ENCODE results near the gene RAPGEF1. TPM values are rescaled to one million over a fixed set of nuclear protein-coding genes. Genes with fewer than 3 reads are reported as not detected.

Gene RAPGEF1
- total and polyA plus RNA-seq, 2 of the 13 experiments (the other 11 are each of a cell fraction or from before 2014, with no cell fraction given) = 21.2 to 38.9 TPM

DNA sequence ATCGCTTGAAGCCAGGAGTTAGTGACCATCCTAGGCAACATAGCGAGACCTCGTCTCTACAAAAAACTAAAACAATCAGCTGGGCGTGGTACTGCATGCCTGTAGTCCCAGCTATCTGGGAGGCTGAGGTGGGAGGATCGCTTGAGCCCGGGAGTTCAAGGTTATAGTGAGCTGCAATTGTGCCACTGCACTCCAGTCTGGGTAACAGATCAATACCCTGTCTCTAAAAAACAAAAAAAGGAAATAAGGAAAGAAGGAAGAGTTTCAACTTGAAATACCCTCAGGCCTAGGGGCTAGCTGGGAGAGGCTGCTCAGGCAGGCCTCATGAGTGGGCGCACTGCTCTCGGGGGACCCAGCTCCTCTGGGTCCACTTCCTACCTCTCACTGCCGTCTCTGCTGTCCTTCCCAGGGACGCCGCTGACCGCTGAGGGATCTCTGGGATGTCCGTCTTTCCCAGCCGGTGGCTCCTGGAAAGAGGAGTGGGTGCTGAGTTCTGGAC lies 138.1 kb downstream of the RAPGEF1 start (continued):
- TF ChIP-seq HNRNPK (IDR thresholded peaks at IDR 0.05; ENCODE audit: low read depth, low read length, poor library complexity, severe bottlenecking) (no peak), ZEB1 (IDR thresholded peaks at IDR 0.05; ENCODE audit: insufficient replicate concordance, low read depth) (no peak), FOXP1 (IDR thresholded peaks at IDR 0.05) (no peak), FOXP1 (CRISPR knock-in tag; IDR thresholded peaks at IDR 0.05) (peak; percentile 50; the same call in 1 of the 2 replicates), SMAD3 (CRISPR knock-in tag; IDR thresholded peaks at IDR 0.05) (no peak), EZH2 (conservative IDR thresholded peaks at IDR 0.05; ENCODE audit: low read depth, low read length) (no peak), SCMH1 (CRISPR knock-in tag; IDR thresholded peaks at IDR 0.05; ENCODE audit: borderline replicate concordance) (no peak), ZNF292 (CRISPR knock-in tag; IDR thresholded peaks at IDR 0.05; ENCODE audit: borderline replicate concordance, low read depth) (peak; percentile 78), ZSCAN21 (CRISPR knock-in tag; IDR thresholded peaks at IDR 0.05; ENCODE audit: borderline replicate concordance) (no peak), RAD51 (IDR thresholded peaks at IDR 0.05; ENCODE audit: borderline replicate concordance) (no peak), ZNF672 (CRISPR knock-in tag; IDR thresholded peaks at IDR 0.05) (no peak), TCF7L2 (IDR thresholded peaks at IDR 0.05; ENCODE audit: low read depth, low read length) (no peak), TBX2 (CRISPR knock-in tag; IDR thresholded peaks at IDR 0.05; ENCODE audit: borderline replicate concordance) (peak; percentile 62; the same call in 1 of the 2 replicates), ZNF75D (CRISPR knock-in tag; IDR thresholded peaks at IDR 0.05; ENCODE audit: borderline replicate concordance) (no peak), TRIM24 (CRISPR knock-in tag; IDR thresholded peaks at IDR 0.05) (no peak), POLR2AphosphoS2 (IDR thresholded peaks at IDR 0.05; ENCODE audit: low read depth, low read length) (no peak), ZNF496 (CRISPR knock-in tag; IDR thresholded peaks at IDR 0.05; ENCODE audit: insufficient replicate concordance) (no peak), ZNF530 (CRISPR knock-in tag; IDR thresholded peaks at IDR 0.05; ENCODE audit: low read depth) (no peak), NKX3-1 (CRISPR knock-in tag; IDR thresholded peaks at IDR 0.05) (no peak)
- TF ChIP-seq, protein P1, sequence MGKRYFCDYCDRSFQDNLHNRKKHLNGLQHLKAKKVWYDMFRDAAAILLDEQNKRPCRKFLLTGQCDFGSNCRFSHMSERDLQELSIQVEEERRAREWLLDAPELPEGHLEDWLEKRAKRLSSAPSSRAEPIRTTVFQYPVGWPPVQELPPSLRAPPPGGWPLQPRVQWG (CRISPR knock-in tag; IDR thresholded peaks at IDR 0.05; ENCODE audit: borderline replicate concordance, low read depth) = no peak
- TF ChIP-seq, protein P2, sequence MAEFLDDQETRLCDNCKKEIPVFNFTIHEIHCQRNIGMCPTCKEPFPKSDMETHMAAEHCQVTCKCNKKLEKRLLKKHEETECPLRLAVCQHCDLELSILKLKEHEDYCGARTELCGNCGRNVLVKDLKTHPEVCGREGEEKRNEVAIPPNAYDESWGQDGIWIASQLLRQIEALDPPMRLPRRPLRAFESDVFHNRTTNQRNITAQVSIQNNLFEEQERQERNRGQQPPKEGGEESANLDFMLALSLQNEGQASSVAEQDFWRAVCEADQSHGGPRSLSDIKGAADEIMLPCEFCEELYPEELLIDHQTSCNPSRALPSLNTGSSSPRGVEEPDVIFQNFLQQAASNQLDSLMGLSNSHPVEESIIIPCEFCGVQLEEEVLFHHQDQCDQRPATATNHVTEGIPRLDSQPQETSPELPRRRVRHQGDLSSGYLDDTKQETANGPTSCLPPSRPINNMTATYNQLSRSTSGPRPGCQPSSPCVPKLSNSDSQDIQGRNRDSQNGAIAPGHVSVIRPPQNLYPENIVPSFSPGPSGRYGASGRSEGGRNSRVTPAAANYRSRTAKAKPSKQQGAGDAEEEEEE (CRISPR knock-in tag; IDR thresholded peaks at IDR 0.05; ENCODE audit: borderline replicate concordance) = no peak
- TF ChIP-seq, protein P3, sequence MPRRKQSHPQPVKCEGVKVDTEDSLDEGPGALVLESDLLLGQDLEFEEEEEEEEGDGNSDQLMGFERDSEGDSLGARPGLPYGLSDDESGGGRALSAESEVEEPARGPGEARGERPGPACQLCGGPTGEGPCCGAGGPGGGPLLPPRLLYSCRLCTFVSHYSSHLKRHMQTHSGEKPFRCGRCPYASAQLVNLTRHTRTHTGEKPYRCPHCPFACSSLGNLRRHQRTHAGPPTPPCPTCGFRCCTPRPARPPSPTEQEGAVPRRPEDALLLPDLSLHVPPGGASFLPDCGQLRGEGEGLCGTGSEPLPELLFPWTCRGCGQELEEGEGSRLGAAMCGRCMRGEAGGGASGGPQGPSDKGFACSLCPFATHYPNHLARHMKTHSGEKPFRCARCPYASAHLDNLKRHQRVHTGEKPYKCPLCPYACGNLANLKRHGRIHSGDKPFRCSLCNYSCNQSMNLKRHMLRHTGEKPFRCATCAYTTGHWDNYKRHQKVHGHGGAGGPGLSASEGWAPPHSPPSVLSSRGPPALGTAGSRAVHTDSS (CRISPR knock-in tag; conservative IDR thresholded peaks at IDR 0.05) = no peak
- TF ChIP-seq, protein P4, sequence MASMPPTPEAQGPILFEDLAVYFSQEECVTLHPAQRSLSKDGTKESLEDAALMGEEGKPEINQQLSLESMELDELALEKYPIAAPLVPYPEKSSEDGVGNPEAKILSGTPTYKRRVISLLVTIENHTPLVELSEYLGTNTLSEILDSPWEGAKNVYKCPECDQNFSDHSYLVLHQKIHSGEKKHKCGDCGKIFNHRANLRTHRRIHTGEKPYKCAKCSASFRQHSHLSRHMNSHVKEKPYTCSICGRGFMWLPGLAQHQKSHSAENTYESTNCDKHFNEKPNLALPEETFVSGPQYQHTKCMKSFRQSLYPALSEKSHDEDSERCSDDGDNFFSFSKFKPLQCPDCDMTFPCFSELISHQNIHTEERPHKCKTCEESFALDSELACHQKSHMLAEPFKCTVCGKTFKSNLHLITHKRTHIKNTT (CRISPR knock-in tag; IDR thresholded peaks at IDR 0.05) = no peak
- TF ChIP-seq, protein P5, sequence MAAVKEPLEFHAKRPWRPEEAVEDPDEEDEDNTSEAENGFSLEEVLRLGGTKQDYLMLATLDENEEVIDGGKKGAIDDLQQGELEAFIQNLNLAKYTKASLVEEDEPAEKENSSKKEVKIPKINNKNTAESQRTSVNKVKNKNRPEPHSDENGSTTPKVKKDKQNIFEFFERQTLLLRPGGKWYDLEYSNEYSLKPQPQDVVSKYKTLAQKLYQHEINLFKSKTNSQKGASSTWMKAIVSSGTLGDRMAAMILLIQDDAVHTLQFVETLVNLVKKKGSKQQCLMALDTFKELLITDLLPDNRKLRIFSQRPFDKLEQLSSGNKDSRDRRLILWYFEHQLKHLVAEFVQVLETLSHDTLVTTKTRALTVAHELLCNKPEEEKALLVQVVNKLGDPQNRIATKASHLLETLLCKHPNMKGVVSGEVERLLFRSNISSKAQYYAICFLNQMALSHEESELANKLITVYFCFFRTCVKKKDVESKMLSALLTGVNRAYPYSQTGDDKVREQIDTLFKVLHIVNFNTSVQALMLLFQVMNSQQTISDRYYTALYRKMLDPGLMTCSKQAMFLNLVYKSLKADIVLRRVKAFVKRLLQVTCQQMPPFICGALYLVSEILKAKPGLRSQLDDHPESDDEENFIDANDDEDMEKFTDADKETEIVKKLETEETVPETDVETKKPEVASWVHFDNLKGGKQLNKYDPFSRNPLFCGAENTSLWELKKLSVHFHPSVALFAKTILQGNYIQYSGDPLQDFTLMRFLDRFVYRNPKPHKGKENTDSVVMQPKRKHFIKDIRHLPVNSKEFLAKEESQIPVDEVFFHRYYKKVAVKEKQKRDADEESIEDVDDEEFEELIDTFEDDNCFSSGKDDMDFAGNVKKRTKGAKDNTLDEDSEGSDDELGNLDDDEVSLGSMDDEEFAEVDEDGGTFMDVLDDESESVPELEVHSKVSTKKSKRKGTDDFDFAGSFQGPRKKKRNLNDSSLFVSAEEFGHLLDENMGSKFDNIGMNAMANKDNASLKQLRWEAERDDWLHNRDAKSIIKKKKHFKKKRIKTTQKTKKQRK (IDR thresholded peaks at IDR 0.05; ENCODE audit: low read length) = no peak
